Body of pancreas (tissue), 4 donors: ENCODE measurements around the gene TCEAL6. TPM values are rescaled to one million over a fixed set of nuclear protein-coding genes. Genes with fewer than 3 reads are reported as not detected.

ENCODE experiments used
- ATAC-seq: fragments of 150-250 bp; one replicate; pipeline ENCODE4 v1.9.1; 2016
- DNase-seq, 4 donors: peaks; one replicate each; pipeline ENCODE4 v3.0.0-alpha.2; 2019
- H3K27ac ChIP-seq, 4 donors: fragments of 200-600 bp; sonication (generic); 1 replicate in 3 of 4; 2 replicates in 1 of 4; pipeline versions ENCODE4 v1.5.1 to v1.6.1; 2016 to 2019; ENCODE audit warnings: mild to moderate bottlenecking in 1 of 4, mixed read lengths in 1 of 4, moderate library complexity in 1 of 4
- H3K27me3 ChIP-seq, 2 donors: fragments of 200-600 bp; sonication (generic); one replicate each; pipeline ENCODE4 v1.6.0; 2016; ENCODE audit warnings: mild to moderate bottlenecking in 1 of 2
- H3K36me3 ChIP-seq, 2 donors: fragments of 200-600 bp; sonication (generic); replicated peaks in 1 of 2; 2 replicates each; pipeline ENCODE4 v1.5.1; 2016; ENCODE audit warnings: low read depth in 2 of 2; ENCODE audit not compliant: insufficient read depth in 1 of 2
- H3K4me1 ChIP-seq: fragments of 200-600 bp; sonication (generic); one replicate; pipeline ENCODE4 v1.6.0; 2016
- H3K4me3 ChIP-seq, 2 donors: fragments of 200-600 bp; sonication (generic); 1 replicate in 1 of 2; 2 replicates in 1 of 2; pipeline ENCODE4 v1.5.1; 2016 to 2019
- H3K9me3 ChIP-seq, 3 donors: fragments of 200-600 bp; sonication (generic); 1 replicate in 2 of 3; 2 replicates in 1 of 3; pipeline ENCODE4 v1.5.1; 2016
- CTCF ChIP-seq, 7 experiments: fragments of 450-650 bp in 4 of 7; fragments of 200-600 bp in 3 of 7; sonication (generic) in 3 of 7; IDR thresholded peaks; one replicate each; pipeline ENCODE4 v1.5.1; 2016 to 2019; ENCODE audit warnings: antibody characterized with exemption in 7 of 7
- POLR2A ChIP-seq, 3 donors: fragments of 450-650 bp; IDR thresholded peaks; one replicate each; pipeline ENCODE4 v1.6.1; 2016; ENCODE audit warnings: antibody characterized with exemption in 3 of 3, mild to moderate bottlenecking in 2 of 3
- WGBS, 2 donors: methylation state at CpG; one replicate each; pipeline ENCODE4 v1.1.5; 2017; 5-methylcytosine and 5-hydroxymethylcytosine counted together
- intact Hi-C: fragments of 100-400 bp; cut with DNase I; formaldehyde crosslinking; loops from one replicate; pipeline ENCODE4 v1.15.1; 2023
- total RNA-seq, 2 donors: library from RNA; depleted of rRNA; stranded (reverse); fragments of >200 nt; gene quantifications; one replicate each; pipeline ENCODE4 v1.1.0, GENCODE V29; 2016

The TCEAL6 gene
- total RNA-seq, 2 donors from 2014 or later, result not detected

- TF ChIP-seq CTCF (IDR thresholded peaks at IDR 0.05), result no peak
- no peak for TF ChIP-seq POLR2A (IDR thresholded peaks at IDR 0.05)
- no peaks in the 10 kb centered on the region for H3K36me3 ChIP-seq
- no peaks in the 10 kb centered on the region for H3K4me1 ChIP-seq
- no peak overlapping the region for H3K27ac ChIP-seq
- ATAC-seq (no peak), DNase-seq (no peak)
- no peaks in the 10 kb centered on the region for H3K9me3 ChIP-seq
- no CpG with 5 or more reads among the region's 2 CpGs for WGBS, 2 donors
- intact Hi-C loops, result no loop called here
- no peak overlapping the region for H3K4me3 ChIP-seq
- no peaks in the 10 kb centered on the region for H3K27me3 ChIP-seq
Observed at GRCh38 chrX:102115748-102116147, 26.5 kb downstream of the TCEAL6 start.

- intact Hi-C loops, result no loop called here
- DNase-seq (no peak), ATAC-seq (no peak)
- Histone ChIP-seq H3K4me3 (no peak overlapping the region), H3K27ac (no peak overlapping the region), H3K9me3 (no peaks in the 10 kb centered on the region), H3K4me1 (no peaks in the 10 kb centered on the region), H3K36me3 (no peaks in the 10 kb centered on the region), H3K27me3 (no peaks in the 10 kb centered on the region)
- 71 to 82% methylated on average over 3 to 4 of the region's 4 CpGs for WGBS, 2 donors
- no peak for TF ChIP-seq POLR2A (IDR thresholded peaks at IDR 0.05)
- no peak for TF ChIP-seq CTCF (IDR thresholded peaks at IDR 0.05)
Observed at GRCh38 chrX:102113367-102113766, 28.9 kb downstream of the TCEAL6 start.

Other genes with a start within 250 kb of the TCEAL6 start
- gene ZMAT1, start 210.5 kb downstream of the TCEAL6 start, total RNA-seq, result 10 to 100 TPM; 12.5 to 18.8 TPM
- 1 to 10 TPM; 1.3 to 2.3 TPM for gene TCEAL2, start 16.8 kb downstream of the TCEAL6 start, total RNA-seq
- 1 to 10 TPM; 4.3 to 7.0 TPM for gene BEX5, start 13.5 kb upstream of the TCEAL6 start, total RNA-seq
- gene TCP11X1, start 72.8 kb upstream of the TCEAL6 start, total RNA-seq, result not detected
- not detected for gene NXF2, start 104.7 kb upstream of the TCEAL6 start, total RNA-seq